IPS DF 19.7 (cell line): ENCODE data around the gene NELFA.
A peak's percentile ranks its signal among the peaks of the same experiment; 100 is the strongest.
"Not testable (repeated sequence)": the region's sequence is repeated elsewhere in the genome, so short reads cannot be mapped to it uniquely, and the experiment has no call there.

ENCODE experiments used
- DNase-seq: peaks from one replicate; pipeline ENCODE4 v3.0.0-alpha.2; 2013; ENCODE audit warnings: low read depth, low spot score

NELFA gene

GRCh38 chr4:2040391-2041238 is 31.8 kb upstream of the NELFA start:
- DNase-seq, result no peak

- DNase-seq, result no peak
These were observed 28.1 kb upstream of the NELFA start for GRCh38 chr4:2036866-2037265.

GRCh38 chr4:2036327-2036726 is 27.6 kb upstream of the NELFA start:
- no peak for DNase-seq

GRCh38 chr4:2031161-2031560 is 22.4 kb upstream of the NELFA start:
- DNase-seq, result not testable (repeated sequence)

GRCh38 chr4:2027120-2027519 is 18.3 kb upstream of the NELFA start:
- DNase-seq, result not testable (repeated sequence)

GRCh38 chr4:2025817-2026216 is 17.0 kb upstream of the NELFA start:
- DNase-seq, result no peak

- no peak for DNase-seq
These were observed 15.9 kb upstream of the NELFA start for GRCh38 chr4:2024683-2025082.

GRCh38 chr4:2021358-2022018 is 12.7 kb upstream of the NELFA start:
- not testable (repeated sequence) for DNase-seq

GRCh38 chr4:2015008-2015407 is 6.2 kb upstream of the NELFA start:
- no peak for DNase-seq

- no peak for DNase-seq
These were observed 2.8 kb upstream of the NELFA start for GRCh38 chr4:2011583-2011982.

GRCh38 chr4:2009651-2010233 is 968 bp upstream of the NELFA start:
- DNase-seq, result peak; percentile 28

- no peak for DNase-seq
These were observed 178 bp downstream of the NELFA start for GRCh38 chr4:2008671-2008920.

- no peak for DNase-seq
These were observed 737 bp downstream of the NELFA start for GRCh38 chr4:2007804-2008670.

GRCh38 chr4:2006956-2007653 is 1.7 kb downstream of the NELFA start:
- no peak for DNase-seq

- no peak for DNase-seq
These were observed 2.4 kb downstream of the NELFA start for GRCh38 chr4:2006367-2006766.

- DNase-seq, result not testable (repeated sequence)
These were observed 5.4 kb downstream of the NELFA start for GRCh38 chr4:2003361-2003760.

- not testable (repeated sequence) for DNase-seq
These were observed 9.5 kb downstream of the NELFA start for GRCh38 chr4:1999308-1999707.

GRCh38 chr4:1998296-1998695 is 10.5 kb downstream of the NELFA start:
- no peak for DNase-seq

- no peak for DNase-seq
These were observed 11.1 kb downstream of the NELFA start for GRCh38 chr4:1997712-1998111.

- DNase-seq, result no peak
These were observed 11.7 kb downstream of the NELFA start for GRCh38 chr4:1996866-1997611.

GRCh38 chr4:1994938-1995337 is 13.8 kb downstream of the NELFA start:
- no peak for DNase-seq
